ENCODE data around the gene IL17F. TPM values are rescaled to one million over a fixed set of nuclear protein-coding genes. Genes with fewer than 3 reads are reported as not detected.
"Not testable (repeated sequence)": the region's sequence is repeated elsewhere in the genome, so short reads cannot be mapped to it uniquely, and the experiment has no call there.

IL17F gene
- total RNA-seq, 1 experiment from 2014 or later = not detected

DNA sequence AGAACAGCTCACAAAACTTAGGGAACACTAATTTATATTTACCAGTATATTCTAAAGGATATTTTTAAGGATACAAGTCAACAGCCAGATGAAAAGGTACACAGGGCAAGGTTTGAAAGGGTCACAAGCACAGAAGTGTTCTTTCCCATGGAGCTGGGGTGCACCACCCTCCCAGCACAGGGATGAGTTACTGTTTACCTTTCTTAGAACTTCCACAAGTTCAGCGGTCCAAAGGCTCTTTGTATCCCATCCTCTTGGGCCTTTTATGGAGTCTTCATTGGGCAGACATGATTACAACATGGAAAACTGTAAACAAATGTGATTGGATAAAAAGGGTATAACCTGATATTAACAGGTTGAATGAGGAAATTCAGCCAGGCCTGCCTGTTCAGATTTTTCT is 1.1 kb upstream of the IL17F start:
- DNase-seq (ENCODE audit: low read depth) = no peak

DNA sequence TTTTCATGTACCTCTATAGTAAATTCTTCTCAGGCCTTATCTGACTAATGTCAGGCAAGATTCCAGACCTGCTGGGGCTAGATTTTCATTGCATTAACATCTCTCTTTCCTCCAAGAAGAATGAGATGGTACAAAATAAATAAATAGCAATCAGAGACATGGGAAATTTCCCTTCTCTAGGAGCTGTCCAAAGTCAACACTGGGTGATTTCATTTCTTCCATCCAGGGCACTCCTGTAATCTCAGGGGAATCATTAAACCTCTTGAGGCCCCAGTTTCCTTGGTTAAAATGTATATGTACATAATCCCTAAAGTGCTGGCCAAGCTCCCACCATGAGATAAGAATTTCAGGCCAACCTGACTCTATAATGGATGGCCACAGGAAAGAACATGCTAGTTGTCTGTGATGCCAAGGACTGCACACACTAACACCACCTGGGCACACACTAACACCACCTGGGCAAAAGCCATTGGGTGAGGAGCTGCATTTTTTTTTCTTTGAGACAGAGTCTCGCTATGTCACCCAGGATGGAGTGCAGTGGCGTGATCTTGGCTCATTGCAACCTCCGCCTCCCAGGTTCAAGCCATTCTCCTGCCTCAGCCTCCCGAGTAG is 912 bp downstream of the IL17F start:
- no peak for DNase-seq (ENCODE audit: low read depth)

DNA sequence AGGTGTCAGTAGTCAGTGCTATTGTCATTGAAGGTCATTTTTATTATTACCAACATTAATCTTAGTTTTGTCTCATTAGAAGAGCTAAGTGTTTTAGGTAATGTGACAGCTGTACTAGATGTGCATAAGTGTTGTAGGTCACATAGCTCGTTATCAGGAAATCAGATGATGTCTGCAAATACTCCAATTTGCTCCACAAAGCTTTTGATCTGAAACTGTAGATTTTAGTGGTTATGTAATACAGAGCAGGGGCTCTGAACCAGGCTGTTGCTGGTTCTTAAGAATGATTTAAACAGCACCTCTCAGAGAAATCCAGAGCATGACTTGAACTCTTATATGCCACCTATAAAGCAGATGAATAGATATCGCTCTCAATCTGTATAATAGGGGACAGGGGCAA is 2.5 kb downstream of the IL17F start:
- no peak for DNase-seq (ENCODE audit: low read depth)

DNA sequence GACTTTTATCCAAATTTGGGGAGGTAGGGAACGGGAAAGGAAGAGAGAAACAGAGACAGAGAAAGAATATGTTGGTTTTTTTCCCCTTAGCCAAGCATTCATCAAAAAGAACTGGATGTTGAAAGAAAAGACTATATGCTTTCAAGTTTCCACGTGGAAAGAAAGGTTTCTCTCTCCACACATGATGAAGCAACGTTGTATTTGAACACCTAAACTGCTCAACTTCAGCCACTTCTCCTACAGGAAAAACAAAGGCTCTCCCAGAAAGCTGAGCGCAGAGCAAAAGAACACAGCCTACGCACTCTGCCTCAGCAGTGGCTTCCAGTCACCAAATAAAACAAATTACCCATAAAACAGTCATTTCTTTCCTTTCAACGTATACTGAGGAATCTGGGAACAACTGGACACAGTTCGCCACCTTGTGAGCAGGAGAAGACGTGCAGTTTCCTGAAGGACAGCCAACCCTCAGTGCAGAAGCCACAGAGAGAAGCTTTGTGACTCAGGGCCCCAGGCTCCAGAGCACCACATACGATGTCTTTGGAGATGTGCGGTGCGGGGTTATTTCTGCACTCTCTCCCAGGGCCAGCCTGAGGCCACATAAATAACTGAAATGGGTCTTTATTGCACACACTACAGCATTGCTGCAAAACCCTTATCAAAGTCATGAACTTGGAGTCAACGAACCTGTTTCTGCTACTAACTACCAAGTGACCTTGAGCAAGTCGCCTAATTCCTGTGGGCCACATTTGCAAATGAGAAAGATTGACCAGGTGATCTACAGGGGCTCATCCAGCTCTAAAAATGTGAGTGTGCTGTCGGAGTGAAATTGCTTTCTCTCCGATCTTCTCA is 10.1 kb downstream of the IL17F start:
- DNase-seq (ENCODE audit: low read depth) = peak; percentile 83

DNA sequence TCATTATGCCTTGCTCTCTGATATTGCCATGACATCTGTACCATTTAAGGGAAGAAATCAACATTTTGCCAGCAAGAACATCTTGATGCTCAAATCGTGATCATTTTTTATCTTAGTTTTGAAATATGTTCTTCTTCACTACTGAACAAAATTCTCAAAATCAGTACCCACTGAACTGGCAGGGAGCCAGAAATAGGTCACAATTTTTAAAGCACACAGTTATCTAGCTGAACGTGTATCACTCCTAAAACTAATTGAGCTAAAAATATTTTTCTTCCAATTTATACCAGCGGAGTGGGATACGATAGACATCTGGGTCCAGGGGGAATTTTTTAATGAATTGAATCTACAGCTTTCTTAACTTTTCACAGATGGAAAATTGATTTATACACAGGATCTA is 11.3 kb downstream of the IL17F start:
- DNase-seq (ENCODE audit: low read depth) = no peak

DNA sequence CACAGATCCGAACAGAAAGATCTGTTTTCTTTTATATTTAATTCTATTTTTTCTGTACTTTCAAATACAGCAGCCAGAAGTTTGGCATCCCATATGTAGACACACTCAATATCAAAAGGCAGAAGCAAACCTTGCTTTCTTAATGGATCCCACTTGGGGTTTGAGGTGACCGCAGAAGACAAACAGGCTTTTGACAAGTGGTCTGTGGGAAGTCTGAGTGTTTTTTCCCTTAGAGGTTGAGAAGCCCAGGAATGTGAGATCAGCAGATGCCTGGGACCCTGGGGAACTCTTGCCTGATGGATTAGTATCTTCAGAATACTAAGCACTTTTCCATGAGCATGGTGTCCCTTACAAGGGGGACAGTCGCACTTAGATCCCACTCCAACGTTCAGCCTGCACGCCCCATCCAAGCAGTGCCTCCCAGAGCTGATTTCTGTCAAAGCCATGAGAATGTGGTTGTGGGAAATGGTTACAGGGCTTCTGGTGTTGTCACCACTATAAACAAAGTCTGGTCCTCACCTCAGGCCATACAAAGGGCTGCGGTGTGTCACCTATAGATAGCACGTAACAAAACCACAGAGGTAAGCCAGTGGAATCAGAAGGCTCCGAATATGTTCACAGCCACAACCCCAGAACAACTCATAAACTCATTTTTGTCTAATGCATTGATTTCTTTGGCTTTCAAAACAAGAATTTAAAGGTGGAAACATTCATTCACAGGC is 12.7 kb downstream of the IL17F start:
- no peak for DNase-seq (ENCODE audit: low read depth)

DNA sequence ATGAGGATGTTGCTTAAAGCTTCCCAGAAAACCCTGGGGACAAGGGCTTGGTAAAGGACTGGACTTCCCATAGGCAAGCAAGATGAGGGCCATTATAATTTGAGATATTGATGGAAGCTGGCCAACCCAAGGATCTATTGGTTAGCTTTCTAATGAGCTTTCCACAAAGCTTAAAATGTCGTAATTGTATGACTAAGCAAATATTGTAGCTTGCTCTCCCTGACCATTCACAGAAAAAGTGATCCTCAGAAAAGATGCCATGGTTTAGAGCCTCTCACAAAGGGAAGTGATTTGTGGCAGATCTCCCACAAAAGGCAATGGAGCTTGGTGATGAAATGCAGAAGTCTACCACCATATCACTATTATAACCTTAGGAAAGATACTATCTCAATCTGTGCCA is 13.6 kb downstream of the IL17F start:
- DNase-seq (ENCODE audit: low read depth) = no peak

DNA sequence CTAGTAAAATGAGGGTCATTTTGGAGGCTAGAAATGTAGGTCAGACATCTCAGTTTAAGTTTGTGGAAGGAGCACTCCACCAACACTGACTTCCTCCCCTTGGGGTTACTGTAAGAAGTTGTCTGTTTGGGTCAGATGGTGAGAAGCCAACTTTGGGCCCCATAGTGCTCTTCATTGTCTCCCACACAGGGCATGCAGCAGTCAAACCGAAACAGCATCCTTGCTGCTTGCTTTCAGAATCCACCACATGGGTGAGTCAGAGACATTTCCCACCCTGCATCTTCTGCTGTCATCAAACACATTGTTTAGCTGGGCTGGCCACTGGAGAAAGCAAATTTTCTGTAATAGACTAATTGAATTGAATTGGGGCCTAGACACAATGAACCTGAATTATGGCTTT is 16.8 kb downstream of the IL17F start:
- peak; percentile 29 for DNase-seq (ENCODE audit: low read depth)

DNA sequence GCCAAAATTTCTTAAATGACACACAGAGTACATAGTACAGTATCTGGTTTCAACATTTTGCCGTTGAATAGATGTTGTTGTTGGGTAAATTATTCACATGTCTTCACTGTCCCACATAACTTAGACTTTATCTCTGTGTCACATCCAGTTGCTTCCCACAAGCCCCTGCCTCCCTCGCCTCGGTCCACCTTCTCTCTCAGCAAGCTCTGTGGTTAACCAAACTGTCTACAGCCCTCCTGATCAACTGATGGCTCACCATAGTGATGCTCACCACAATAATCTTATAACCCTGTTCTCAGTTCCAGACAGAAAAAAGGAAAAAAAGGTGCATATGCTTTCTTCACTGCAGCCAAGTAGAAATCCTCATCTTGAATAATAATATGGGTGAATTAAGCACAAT is 23.0 kb downstream of the IL17F start:
- DNase-seq (ENCODE audit: low read depth) = peak; percentile 53

DNA sequence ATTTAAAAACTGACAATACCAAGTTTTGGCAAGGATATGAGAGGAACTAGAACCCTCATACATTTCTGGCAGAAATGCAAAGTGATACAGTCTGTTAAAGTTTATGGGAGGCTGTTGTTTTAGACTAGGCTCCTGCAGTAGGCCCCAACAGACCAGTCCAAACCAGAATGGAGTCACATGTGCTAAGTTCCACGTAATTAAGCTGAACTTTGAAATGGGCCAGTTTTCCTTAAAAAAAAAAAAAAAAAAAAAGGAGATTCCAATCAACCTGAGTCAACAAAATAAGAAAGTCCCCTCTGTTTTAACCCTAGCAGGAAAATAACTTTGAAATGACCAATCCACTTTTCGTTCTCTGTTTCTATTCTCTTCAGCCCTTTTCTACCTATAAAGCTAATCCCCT is 26.5 kb downstream of the IL17F start:
- DNase-seq (ENCODE audit: low read depth) = no peak

DNA sequence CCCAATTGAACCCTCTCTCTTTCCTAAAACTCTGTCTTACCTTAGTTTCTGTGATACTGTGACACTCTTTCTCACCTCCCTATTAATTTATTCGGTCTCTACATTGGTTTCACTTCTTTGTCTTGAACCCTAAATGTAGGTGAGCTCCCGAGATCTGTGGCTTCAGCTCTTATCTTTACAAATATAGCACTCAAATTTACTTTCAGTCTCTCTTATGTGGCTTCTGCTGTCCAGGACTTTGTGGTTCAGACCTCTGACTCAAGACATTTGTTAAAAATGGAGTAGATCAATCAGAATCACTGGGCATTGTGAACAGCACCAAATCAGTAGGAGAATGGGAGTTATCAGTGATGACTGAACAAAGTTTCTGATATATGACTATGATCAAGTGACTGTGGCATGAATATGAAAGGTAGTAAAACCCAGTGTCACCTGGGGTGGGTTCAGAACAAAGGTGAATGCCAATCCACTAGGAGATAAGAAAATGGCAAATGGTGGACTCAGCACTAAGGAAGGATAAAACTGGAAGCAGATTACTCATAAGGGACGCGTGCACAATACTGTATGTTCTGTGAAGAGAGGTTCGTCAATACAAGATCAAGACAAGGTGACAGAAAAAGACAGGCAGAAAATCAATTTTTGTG is 27.2 kb downstream of the IL17F start:
- no peak for DNase-seq (ENCODE audit: low read depth)

DNA sequence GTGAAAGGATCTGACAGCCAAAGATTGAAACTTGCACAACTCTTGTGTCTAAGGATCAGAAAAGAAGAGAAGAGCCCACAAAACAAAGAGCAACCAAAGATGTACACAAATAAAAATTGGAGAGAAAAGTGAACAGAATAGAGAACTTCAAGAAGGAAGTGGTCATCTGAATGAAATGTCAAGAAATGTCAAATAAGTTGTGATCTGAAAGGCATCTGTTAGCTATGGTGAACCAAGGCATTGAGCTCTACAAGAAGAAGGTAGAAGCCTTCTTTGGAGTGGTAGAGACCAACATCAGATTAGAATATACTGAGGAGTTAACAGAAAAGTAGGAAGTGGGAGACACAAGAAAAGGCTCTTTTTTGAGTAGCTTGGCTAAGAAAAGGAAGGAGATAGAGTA is 28.5 kb downstream of the IL17F start:
- DNase-seq (ENCODE audit: low read depth) = no peak

DNA sequence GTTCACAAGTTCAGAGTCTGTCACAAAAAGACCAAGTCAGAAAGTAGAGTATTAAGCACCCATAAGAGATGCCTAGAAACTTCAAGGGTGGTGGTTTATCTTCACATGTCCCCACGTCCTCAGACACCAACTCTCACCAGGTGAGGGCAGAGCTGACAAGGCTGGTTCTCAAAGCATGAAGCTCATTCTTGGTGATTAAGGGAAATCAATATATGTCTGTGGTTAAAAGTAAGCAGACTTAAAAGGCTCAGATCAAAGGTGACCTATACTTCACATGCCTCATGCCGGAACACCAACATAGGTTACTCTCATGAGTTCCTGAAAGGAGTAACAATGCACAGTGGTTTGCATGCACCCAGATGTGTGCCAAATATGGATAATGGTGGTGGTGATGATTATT is 31.2 kb downstream of the IL17F start:
- no peak for DNase-seq (ENCODE audit: low read depth)

DNA sequence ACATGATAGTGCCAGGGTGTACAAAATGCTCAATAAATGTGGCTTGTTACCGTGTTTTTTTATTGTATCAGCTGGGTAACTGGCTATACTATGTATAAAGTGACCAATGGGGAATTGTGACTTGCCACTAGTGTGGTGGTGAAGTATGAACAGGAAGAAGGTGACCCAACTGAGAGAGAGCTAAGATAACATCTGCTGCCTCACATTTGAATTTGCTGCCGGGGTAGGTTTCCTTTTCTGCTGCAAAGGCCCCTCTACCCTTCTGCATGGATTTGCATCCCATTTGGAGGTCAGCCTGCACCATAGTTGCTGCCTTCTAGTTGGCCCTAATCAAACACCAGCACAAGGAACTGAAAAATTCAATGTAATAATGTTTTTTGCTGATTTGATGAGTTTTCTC is 34.1 kb downstream of the IL17F start:
- no peak for DNase-seq (ENCODE audit: low read depth)

DNA sequence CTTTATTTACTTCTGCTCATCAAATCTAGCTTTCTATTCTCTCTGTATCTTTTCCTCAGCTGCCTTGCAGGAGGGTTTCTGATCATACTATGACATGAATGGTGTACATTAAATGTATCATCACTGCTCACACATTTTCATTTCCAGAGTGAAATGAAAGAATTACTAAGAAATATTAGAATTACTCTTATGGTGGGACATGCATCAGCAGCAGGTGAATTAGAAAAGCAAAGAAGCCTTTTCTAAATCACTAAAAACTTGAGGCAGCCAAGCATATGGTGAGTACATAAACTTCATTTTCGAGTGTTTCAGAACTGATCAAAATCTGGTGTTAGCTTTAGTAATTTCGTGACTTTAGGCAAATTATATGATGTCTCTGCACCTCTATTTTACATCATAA is 34.5 kb downstream of the IL17F start:
- DNase-seq (ENCODE audit: low read depth) = no peak

DNA sequence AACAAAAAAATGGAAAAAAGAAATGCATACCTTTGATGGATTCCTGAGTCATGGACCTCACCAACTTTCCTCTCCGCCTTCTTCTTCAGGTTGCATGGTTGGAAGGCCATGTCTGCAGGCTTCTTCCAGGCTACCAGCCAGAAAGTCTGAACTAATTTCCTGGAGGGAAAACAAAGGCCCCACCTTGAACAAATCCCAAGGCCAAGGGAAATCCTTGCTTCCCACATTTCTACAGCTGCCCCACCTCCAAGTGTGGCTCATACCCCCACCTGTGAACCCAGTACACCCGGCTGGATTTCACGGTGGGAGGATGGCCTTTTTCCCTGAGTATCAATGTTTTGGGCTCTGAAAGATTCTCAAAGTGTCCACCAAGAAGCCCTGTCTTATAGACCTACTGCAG is 35.7 kb downstream of the IL17F start:
- DNase-seq (ENCODE audit: low read depth) = no peak

DNA sequence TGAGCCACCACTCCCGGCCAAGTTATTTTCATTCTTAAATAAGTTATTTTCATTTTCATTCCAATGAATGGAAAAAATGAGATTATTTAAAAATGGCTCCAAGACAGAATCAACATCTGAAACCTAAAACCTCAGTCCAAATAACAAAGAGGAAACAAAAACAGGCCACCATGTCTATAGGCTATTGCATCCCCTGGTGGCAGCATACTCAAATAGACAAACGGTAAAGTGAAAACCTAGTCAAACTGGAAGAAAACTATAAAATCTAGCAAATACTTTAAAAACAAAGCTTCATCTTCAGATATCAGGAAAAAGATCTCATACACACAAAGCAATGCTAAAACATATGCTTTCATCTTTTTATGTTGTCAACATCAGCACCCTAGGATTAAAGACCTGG is 37.2 kb downstream of the IL17F start:
- DNase-seq (ENCODE audit: low read depth) = no peak

DNA sequence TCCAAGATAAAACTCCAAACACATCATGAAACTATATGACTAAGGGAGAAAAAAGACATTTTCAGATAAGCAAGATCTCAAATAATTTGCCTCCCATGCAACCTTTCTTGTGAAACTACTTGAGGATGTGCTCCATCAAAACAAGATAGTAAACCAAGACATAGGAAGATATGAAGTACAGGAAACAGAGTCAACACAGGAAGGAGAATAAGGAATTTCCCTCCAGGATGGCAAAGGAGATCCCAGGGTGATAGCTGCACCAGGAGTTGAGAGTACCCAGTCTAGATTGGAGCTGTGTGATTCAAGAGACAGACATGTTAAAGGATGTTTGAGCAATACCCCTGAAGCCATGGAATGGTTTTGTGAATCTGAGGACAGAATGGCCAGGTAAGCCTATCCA is 42.8 kb downstream of the IL17F start:
- DNase-seq (ENCODE audit: low read depth) = no peak

DNA sequence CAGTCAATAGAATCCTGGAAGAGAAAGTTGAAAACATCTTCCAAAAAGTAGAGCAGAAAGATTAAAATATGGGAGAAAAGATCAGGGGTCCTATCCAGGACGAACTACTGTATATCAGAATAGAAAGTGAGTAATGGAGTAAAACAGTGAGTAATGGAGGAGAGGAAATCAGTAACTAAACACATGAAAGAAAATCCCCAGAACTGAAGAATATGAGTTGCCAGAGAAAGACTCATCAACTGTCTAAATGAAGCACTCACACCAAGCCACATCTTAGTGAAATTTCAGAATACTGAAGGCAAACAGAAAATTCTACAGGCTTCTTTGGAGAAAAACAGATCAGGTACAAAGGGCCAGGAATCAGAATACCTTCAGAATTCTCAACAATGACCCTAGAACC is 43.3 kb downstream of the IL17F start:
- no peak for DNase-seq (ENCODE audit: low read depth)

DNA sequence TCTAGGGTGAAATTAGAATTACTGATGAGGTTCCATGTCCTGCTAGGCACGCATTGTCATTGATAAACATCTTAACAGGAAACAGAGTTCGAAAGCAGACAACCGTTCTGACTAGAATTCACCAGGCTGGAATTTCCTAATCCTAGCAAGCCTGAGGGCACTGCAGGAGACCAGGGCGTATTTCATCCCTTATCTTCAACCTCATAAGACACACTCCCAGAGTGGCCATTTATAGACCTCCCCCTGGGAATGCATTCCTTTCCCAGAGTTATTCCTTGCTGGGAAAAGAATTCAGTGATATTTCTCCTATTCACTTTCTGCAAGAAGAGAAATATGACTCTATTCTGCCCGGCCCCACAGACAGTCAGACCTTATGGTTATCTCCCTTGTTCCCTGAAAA is 44.2 kb downstream of the IL17F start:
- not testable (repeated sequence) for DNase-seq (ENCODE audit: low read depth)

DNA sequence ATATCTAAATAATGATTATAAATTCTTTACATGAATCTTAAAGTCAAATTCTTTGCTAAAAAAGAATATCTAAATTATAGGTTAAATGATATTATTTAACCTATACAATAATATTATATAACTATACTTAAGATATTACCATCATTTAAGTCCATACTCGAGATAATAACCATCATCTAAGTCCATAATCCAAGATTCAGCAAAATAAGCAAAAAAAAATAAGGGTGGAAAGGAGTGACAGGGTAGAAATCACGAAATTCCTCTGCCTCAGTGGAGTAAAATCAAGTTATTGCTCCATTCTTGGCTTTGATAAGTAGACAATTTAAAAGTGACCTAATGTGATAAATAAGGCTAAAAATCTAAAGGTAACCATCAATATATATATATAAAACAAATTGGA is 48.4 kb downstream of the IL17F start:
- DNase-seq (ENCODE audit: low read depth) = no peak

DNA sequence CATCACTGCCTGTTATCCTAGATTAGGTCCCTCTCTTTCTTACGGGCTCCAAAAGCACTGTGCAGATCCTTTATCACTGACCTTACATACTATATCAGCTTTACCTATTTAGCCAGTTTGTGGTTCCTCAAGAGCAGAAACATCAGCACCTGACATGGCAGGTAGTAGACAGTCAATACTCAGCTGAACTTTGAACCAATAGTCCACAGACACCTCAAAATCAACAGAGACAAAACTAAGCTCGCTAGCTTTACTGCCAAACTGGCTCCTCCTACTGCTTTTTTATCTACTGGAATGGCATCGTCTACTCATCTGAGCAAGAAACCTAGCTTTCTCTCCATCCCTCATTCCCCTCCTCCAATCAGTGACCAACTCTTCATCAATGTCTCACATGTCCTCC is 52.5 kb downstream of the IL17F start:
- no peak for DNase-seq (ENCODE audit: low read depth)
